DND-41 (cell line): ENCODE data around the gene NUBPL.
"Not testable (repeated sequence)": the region's sequence is repeated elsewhere in the genome, so short reads cannot be mapped to it uniquely, and the experiment has no call there.

Source experiments
- ATAC-seq: fragments of 200-7000 bp; cut with Tn5 transposase; 3 replicates; pipeline ENCODE4 v1.9.1; 2021; ENCODE audit warnings: low read depth; ENCODE audit not compliant: insufficient read depth
- DNase-seq: peaks from one replicate; pipeline ENCODE4 v3.0.0-alpha.2; 2020
- H2AFZ ChIP-seq: 2 replicates; pipeline ENCODE4 v1.6.0; 2012; ENCODE audit warnings: low read depth, low read length
- H3K27ac ChIP-seq: 2 replicates; pipeline ENCODE4 v1.5.1; 2012; ENCODE audit warnings: low read length, inconsistent platforms
- H3K27me3 ChIP-seq: fragments of 200-600 bp; sonication (generic); 2 replicates; pipeline ENCODE4 v1.6.0; 2012; ENCODE audit warnings: low read length, mild to moderate bottlenecking, inconsistent platforms; ENCODE audit not compliant: insufficient read depth, poor library complexity
- H3K36me3 ChIP-seq: 2 replicates; pipeline ENCODE4 v1.5.1; 2012; ENCODE audit warnings: low read length, inconsistent platforms; ENCODE audit not compliant: insufficient read depth
- H3K4me1 ChIP-seq: 2 replicates; pipeline ENCODE4 v1.5.1; 2012; ENCODE audit warnings: mild to moderate bottlenecking, low read length; ENCODE audit not compliant: insufficient read depth
- H3K4me2 ChIP-seq: 2 replicates; pipeline ENCODE4 v1.6.0; 2012; ENCODE audit warnings: mild to moderate bottlenecking, moderate library complexity, low read length, inconsistent platforms; ENCODE audit not compliant: insufficient read depth
- H3K4me3 ChIP-seq, 2 experiments: fragments of 200-600 bp in 1 of 2; shearing (Covaris generic) in 1 of 2; 2 replicates each; pipeline ENCODE4 v1.5.1; 2012 to 2016; ENCODE audit warnings: inconsistent platforms in 2 of 2, low read length in 2 of 2, mild to moderate bottlenecking in 2 of 2, low read depth in 1 of 2, moderate library complexity in 1 of 2
- H3K79me2 ChIP-seq: 2 replicates; pipeline ENCODE4 v1.6.0; 2012; ENCODE audit warnings: low read length, inconsistent platforms; ENCODE audit not compliant: insufficient read depth
- H3K9ac ChIP-seq: 2 replicates; pipeline ENCODE4 v1.6.0; 2012; ENCODE audit warnings: low read depth, mild to moderate bottlenecking, inconsistent platforms, low read length, moderate library complexity
- H3K9me3 ChIP-seq: 2 replicates; pipeline ENCODE4 v1.5.1; 2012; ENCODE audit warnings: low read length, moderate library complexity, mild to moderate bottlenecking, inconsistent platforms; ENCODE audit not compliant: insufficient read depth, severe bottlenecking
- H4K20me1 ChIP-seq: 2 replicates; pipeline ENCODE4 v1.6.0; 2012; ENCODE audit warnings: low read length; ENCODE audit not compliant: insufficient read depth
- CTCF ChIP-seq: IDR thresholded peaks from 2 replicates; pipeline ENCODE4 v1.5.1; 2012; ENCODE audit warnings: borderline replicate concordance, low read length, moderate library complexity, mild to moderate bottlenecking; ENCODE audit not compliant: poor library complexity, severe bottlenecking; ENCODE audit errors: extremely low read depth
- EZH2 ChIP-seq: IDR thresholded peaks from 3 replicates; pipeline ENCODE4 v1.6.1; 2012; ENCODE audit warnings: borderline replicate concordance, low read depth, mild to moderate bottlenecking, moderate library complexity, low read length, inconsistent platforms; ENCODE audit not compliant: severe bottlenecking

The NUBPL gene

GRCh38 chr14:31886156-31886835 is 325.1 kb downstream of the NUBPL start:
- Histone ChIP-seq H2AFZ (no peak overlapping the region), H3K27ac (no peak overlapping the region), H4K20me1 (no peaks in the 10 kb centered on the region; the same call in 1 of the 2 replicates), H3K9me3 (no peaks in the 10 kb centered on the region), H3K4me3 (no peak overlapping the region), H3K79me2 (no peaks in the 10 kb centered on the region), H3K36me3 (no peaks in the 10 kb centered on the region), H3K9ac (no peak overlapping the region), H3K4me1 (no peaks in the 10 kb centered on the region), H3K4me2 (no peak overlapping the region), H3K27me3 (no peaks in the 10 kb centered on the region)
- TF ChIP-seq EZH2 (no peak), CTCF (no peak)
- ATAC-seq (no peak), DNase-seq (no peak)

GRCh38 chr14:31887929-31888580 is 326.9 kb downstream of the NUBPL start:
- H3K27ac ChIP-seq, result no peak overlapping the region
- H4K20me1 ChIP-seq, result no peaks in the 10 kb centered on the region; the same call in 1 of the 2 replicates
- TF ChIP-seq CTCF (no peak), EZH2 (no peak)
- no peaks in the 10 kb centered on the region for H3K79me2 ChIP-seq
- H3K4me3 ChIP-seq, result no peak overlapping the region
- ATAC-seq (no peak), DNase-seq (no peak)
- no peaks in the 10 kb centered on the region for H3K9me3 ChIP-seq
- no peak overlapping the region for H3K4me2 ChIP-seq
- no peaks in the 10 kb centered on the region for H3K4me1 ChIP-seq
- H2AFZ ChIP-seq, result no peak overlapping the region
- no peak overlapping the region for H3K9ac ChIP-seq
- no peaks in the 10 kb centered on the region for H3K36me3 ChIP-seq
- no peaks in the 10 kb centered on the region for H3K27me3 ChIP-seq

GRCh38 chr14:31889297-31889696 is 328.1 kb downstream of the NUBPL start:
- Histone ChIP-seq H4K20me1 (no peaks in the 10 kb centered on the region; the same call in 1 of the 2 replicates), H3K9ac (no peak overlapping the region), H3K4me2 (no peak overlapping the region), H3K4me3 (no peak overlapping the region), H3K4me1 (no peaks in the 10 kb centered on the region), H3K27ac (no peak overlapping the region), H3K27me3 (no peaks in the 10 kb centered on the region), H3K79me2 (no peaks in the 10 kb centered on the region), H3K36me3 (no peaks in the 10 kb centered on the region), H3K9me3 (no peaks in the 10 kb centered on the region), H2AFZ (no peak overlapping the region)
- no peak for DNase-seq
- no peak for TF ChIP-seq EZH2
- no peak for TF ChIP-seq CTCF
- ATAC-seq, result no peak

GRCh38 chr14:31890202-31890601 is 329.0 kb downstream of the NUBPL start:
- H3K4me1 ChIP-seq, H3K4me3 ChIP-seq, H3K4me2 ChIP-seq, H4K20me1 ChIP-seq, H3K36me3 ChIP-seq, H2AFZ ChIP-seq, ATAC-seq, DNase-seq, H3K9me3 ChIP-seq, H3K79me2 ChIP-seq, H3K27ac ChIP-seq, H3K27me3 ChIP-seq, H3K9ac ChIP-seq: not testable (repeated sequence)
